HG03196 (cell line): ENCODE measurements around the gene ARAP1.

Experiments
- ATAC-seq: cut with Tn5 transposase; IDR thresholded peaks from one replicate; pipeline ENCODE4 v1.9.1; 2021; ENCODE audit not compliant: unreplicated experiment

The ARAP1 gene

DNA sequence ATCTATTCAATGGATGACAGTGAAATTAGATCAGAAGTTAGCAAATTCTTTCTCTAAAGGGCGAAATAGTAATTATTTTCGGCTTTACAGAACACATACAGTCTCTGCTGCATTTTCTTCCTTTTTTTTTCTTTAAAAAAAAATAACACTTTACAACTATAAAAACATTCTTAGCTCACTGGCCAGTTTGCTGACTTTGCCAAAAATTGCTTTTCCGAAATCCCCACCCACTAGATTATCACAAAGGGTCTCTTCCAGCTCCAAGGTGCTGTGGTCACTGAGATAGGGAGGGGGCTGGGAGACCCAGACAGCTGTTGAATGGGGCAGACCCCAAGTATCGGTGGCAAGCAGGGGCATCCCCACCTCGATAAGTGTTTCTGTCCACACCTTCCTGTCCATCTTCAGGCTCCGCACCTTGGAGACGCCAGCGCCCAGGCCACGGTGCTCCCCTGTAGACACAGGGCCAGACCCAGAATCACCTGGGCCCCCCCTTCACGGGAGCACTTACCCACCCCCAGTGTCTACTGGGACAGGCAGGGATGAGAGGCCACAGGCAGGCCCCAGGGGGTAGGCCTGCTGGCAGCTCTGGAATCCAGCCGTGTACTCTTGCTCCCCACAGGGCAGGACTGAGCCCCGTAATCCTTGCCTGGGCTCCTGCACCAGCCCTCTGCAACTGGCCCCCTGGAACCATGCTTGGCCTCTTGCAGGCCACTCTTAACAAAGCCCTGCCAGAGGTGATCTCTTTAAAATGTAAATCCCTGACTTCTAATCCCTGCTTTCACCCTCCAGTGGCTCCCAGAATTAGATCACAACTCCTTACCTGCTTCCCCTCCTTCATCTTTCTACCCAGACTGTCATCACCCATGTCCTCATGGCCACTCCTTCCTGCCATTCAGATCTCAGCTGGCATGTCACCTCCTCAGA lies 46.5 kb downstream of the ARAP1 start:
- no peak for ATAC-seq

DNA sequence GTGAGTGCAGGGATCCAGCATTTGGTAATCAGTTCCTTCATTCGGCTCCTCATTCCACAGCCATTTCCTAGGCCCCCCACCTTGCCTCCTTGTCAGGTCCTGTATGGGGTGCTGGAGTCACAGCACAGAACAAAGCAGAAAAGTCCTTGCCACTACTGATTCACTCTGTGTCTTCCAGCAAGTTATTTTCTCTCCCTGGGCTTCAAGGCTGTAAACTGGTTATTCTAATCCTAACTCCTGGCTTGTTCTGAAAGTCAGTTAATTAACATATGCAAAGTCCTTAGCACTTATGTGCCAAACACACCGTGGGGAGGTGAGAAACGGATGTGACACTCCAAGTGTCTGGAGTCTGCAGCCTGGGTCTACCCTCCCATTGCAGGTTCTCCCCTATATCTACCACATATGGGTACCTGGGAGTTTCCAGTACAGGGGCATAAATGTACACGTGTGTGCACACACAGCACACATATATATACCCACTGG lies 47.4 kb downstream of the ARAP1 start:
- ATAC-seq: no peak

DNA sequence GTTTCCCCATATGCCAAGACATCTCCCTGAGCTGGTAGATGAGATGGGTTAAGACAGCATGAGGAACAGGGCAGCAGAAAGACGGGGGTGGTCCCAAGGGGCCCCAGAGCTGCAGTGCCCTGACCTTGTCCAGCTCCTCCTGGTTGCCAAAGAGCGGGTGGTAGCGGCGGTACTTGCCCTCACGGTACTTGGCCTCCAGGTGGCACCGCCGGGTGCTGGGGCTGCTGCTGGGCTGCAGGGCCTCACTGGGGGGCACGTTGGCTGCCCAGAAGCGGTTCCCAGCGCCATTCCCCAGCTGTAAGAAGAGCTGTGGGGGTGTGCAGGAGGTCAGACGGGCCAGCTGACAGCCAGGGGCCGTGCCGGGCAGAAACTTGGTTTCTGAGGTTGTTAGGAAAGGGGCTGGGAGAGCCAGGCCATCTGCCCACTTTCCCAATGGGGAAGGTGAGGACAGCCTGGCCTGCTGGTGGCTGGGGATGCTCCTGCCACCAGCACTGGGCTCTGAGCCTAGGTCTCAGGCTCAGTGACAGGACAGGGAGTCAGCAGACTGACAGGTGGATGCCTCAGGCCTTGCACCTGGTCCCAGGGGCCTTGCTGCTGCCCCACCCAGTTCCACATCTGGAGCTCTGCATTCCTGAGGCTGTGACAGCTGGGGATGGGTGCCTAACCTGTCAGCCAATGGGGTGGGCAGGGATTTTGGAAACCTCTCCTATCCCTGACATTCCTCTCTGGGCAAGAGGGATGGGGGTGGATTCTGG lies 48.0 kb downstream of the ARAP1 start:
- no peak for ATAC-seq

DNA sequence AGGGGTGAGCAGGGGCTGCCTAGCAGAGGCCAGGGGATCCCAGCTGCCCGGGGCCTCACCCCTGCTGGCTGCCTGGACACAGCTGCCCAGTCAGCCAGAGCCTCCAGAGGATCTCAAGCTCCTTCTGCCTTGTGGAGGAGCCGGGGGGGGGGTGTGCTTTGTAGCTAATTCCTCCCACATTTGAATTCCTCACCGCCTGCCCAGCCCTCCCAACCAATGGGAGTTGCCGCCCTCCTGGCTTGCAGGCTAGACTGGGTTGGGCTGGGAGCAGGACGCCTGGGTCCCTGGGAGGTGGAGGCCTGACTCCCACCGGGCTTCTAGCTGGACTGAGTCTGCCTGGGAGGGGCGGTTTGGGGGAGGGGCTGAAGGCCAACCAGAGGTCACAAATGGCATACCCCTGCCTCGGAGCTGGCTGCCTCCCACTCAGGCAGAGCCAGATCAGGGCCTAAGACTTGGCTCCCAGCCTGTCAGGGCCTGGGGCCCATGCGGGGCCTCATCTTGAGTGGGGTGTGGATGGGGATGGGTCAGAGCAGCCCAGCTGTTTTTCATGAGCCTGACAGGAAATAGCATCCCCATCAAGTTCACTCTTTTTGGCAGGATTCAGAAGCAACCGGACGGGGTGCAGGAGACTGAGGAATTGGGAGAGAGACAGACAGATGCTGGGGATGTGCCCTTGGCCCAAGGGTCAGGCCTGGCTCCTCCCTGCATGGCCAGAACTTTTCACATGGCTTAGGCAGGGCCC lies 48.8 kb downstream of the ARAP1 start:
- no peak for ATAC-seq

DNA sequence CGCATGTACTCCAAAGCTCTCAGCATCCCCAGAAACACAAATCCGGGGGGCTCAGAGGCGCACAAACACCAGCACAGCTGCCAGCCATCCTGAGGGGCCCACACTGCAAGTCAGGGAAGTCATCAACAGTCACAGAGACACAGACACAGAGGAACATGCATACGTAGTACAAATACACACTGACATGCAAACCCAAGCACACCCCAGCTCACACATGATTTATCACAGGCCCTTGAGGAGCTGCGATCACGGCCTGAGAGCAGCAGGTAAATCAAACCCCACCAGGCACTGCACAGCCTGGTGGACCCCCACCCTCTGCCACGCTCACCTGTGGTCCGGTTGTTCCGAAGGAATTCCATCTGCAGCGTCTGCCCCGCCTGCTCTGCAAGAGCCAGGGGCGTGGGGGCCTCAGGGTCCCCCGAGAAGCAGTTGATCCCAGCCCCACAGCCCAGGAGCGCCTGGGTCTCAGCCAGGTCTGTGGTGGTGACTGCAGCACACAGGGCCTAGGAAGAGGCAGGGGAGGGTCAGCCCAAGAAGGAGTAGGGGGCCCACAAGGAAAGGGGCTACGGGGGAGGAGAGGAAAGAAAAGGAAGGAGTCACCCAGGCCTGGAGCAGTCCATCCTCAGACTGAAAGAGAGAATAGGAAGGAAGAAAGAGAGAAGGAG lies 49.5 kb downstream of the ARAP1 start:
- no peak for ATAC-seq

DNA sequence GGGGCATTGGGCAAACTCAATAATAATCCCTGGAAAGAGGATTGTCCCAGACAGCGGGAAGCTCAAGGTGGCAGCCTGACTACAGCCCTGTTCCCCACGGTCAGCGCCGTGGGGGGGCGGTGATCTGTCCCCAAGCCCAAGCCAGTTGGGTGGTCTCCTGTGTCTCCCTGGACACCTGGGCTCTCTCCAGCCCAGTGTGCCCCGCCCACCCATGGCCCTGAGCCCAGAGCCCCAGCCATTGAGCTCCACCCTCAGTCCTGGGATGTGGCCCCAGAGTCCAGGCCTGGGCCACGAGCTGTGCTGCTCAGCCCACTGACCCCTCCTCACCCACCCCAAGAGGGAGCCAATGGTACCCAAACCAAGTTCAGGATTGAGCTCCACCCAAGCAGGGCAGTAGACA lies 50.1 kb downstream of the ARAP1 start:
- no peak for ATAC-seq

DNA sequence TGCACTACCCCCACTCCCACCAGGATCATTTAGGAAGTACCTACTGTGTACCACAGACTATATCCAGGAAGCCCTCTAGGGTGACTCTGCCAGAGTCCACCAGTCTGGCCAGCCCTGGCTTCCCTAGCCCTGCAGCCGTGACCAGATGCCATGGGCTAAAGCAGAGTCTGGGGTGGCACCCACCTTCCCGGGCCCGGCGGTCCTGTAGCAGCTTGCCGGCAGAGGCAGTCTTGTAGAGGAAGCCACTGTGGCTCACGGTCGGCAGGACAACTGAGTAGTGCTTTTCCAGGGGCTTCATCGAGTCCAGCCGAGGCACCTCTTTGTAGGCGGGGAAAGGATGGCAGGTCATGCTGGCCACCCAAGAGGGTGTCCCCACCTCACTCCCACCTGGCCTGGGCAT lies 50.7 kb downstream of the ARAP1 start:
- no peak for ATAC-seq

DNA sequence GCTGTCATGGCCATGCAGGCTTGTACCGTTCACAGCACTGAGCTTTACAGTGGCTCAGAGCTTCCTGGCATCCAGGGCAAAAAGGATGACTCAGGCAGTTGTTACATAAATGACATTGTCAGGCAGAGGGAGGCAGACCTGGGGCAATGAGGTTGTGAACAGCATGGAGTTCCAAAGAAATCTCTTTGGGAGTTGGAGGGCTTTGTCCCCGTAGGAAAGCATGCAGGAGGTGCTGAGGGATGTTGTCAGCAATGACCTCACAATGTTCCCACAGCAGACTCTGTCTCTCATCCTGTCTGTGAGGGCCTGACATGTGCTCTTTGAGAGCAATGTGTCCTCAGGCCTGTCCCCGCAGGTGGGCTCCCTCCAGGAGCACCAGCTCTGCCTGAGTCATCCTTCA lies 52.1 kb downstream of the ARAP1 start:
- no peak for ATAC-seq

DNA sequence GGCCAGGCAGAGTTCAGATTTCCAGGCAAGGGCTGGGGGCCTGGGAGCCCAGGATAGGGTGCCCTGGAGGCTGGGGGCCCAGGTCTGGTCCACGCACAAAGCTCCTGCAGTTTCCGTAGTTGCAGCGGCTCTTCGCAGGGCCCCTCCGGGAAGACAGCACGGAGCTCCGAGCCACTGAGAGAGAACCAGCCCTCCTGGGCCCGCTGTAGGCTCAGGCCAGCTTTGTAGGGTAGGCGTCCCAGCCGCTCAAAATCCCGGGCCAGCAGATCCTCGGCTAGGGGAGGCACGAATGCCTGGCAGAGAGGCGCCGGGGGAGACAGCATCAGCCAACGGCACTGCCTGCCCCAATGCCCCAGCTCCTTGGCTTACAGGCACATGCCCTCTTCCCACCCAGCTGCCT lies 54.4 kb downstream of the ARAP1 start:
- no peak for ATAC-seq

DNA sequence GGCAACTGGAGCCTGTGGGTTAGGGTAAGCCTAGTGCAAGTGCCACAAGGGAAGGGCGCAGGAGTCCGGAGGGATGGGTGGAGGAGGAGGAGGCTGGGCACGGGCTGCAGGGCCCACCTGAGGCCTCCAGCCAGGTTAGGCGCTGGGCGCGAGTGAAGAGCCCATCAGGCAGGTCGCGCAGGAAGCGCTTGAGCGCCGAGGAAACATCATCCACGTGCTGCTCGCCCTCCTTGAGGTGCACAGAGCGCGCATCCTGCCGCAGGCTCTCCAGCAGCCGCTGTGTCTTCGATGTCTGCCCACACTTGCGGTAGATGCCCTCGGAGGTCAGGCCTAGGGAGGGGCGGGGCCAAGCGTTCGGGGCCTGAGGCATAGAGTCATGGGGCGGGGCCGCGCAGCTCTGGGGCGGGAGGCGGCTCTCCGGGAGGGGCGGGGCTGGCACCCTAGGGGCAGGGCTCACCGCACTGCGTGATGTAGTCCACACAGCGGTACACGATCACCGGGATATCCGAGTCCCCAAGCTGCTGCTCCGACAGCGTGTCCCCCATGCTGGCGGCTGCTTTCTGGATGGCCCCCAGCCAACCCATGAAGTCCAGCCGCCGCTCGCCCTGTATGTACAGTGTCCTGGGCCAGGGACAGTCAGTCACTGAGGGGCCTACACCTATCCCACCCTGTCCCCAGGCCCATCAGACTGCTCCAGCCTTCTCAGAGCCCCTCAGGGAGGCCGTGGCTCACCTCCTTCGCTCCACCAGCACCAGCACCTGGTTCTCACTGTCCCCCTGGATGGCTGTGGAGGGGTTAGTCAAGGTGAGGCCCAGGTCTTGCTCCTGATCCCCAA lies 55.1 kb downstream of the ARAP1 start:
- no peak for ATAC-seq

DNA sequence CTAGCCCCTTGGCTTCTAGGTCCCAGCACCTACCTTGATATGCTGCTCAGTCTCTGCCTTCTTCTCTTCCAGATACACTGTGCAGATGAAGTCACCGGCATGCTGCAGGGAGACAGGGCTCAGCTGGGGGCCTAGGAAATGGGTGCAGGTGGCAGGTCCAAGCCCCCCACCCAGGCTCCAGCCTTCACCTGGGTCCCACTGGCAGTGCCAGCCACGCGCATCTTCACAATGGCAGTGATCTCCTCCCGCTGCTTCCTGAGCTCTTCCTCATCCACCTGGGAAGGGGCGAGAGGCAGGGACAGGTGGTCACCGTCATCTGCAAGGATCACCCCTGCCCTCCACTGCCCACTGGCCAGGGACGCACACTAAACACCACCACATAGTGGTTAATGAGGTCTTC lies 56.9 kb downstream of the ARAP1 start:
- no peak for ATAC-seq

DNA sequence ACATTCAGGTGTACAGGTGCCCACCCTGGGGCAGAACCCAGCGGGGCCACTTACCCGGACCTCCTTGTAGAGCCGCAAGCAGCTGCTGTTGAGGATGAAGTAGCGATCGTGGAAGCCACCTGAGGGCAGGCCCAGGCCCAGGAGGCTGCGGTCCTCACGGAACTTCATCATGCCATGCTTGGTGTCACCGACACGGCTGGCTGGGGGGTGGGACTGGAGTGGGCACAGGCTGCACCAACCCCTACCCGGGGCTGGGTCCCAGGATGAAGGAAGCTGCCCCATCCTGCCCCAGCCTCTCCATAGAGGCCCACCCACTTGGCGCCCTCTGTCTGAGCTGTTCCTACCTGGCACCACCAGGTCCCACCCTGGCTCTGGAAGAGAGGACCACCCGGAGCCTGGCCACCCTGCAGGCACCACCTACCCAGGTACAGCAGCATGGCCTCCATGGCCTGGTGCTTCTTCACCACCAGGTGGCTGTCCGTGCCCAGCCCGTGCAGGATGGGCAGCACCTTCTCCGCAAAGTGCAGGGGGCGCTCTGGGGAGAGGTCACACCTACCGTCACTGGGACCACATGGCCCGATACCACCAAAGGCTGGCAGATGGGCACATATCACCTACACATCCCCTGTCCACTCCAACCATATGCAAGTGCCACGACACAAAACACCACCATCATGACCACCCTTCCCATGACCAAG lies 58.8 kb downstream of the ARAP1 start:
- no peak for ATAC-seq

DNA sequence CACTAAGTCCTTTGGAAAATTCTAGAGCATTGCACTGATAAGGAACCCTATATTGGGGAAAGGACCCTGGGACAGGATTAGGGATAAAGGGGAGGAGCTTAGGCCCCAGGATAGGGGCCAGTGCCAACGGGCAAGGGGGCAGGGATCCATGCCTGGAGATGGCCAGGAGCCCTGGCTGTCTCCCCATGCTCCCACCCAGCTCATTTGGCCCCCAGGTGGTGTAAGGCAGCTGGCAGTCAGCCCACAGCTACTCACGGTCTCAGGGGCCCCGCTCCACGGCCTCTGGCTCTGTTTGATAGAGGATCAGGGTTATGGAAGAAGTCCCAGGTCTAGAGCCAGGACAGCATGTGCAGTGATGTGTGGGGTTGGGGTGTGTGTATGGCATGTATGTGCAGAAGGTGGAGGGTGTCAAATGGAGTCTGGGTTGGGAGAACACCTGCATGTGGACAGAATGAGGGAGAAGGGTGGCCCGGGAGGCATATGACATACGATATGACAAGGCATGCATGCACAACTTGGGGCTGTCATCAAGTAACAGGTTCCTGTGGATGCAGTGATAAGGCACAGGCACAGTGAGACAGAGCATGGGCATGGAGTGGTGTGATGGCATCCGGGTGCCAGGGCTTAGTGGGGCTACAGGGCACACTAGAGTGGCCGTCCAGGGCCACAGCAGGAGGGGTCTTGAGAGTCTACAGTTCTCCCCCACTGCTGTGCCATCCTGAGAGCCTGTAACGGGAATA lies 59.5 kb downstream of the ARAP1 start:
- ATAC-seq: no peak

DNA sequence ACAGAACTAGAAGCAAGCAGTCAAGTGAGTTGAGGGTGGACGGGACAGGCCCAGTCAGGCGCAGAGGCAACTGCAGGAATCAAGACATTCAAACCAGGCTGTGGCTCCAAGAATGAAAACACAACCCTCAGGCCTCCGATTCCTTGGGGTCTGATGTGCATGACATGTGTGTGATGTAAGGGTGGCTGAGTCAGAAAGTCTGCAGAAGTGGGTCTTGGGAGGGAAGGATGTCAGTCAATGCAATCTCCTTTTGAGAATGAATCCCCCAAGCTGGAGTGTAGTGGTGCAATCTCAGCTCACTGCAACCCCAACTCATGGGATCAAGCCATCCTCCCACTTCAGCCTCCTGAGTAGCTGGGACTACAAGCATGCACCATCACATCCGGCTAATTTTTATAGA lies 62.0 kb downstream of the ARAP1 start:
- ATAC-seq: no peak

DNA sequence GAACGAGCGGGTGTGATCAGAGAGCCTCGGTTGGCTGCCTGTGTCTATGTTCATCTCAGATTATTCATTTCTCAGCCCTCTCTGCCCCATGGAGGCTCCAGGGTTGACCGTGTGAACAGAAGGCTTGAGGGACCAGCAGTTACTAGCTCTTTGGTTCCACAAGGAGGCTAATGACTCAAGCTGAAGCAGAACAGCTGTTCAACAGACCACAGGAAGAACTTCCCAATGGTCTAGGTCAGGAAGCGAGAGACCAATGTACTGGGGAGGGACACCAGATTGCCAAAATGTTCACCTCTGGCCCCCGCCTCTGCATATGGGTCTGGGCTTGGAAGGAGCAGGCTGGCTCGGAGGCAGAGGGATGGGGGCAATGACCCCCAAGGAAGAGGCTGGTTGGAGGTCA lies 63.3 kb downstream of the ARAP1 start:
- no peak for ATAC-seq

DNA sequence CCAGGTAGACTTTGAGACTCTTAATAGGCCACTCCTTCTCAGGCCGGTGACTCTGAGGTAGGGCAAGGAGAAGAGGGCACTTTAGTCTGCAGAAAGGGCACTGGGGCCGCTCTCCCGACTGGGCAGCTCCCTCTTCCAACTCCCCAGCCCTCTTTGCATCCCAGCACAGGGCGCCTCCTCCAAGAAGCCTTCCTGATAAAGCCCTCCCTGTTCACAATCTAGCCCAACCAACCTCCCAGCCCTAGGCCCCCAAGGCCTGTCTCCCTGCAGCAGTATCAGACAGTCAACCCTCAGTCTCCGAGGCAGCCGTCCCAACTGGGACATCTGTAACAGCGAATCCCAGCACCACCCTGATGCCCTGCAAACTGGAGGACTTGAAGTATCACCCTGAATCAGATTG lies 63.7 kb downstream of the ARAP1 start:
- ATAC-seq: no peak

DNA sequence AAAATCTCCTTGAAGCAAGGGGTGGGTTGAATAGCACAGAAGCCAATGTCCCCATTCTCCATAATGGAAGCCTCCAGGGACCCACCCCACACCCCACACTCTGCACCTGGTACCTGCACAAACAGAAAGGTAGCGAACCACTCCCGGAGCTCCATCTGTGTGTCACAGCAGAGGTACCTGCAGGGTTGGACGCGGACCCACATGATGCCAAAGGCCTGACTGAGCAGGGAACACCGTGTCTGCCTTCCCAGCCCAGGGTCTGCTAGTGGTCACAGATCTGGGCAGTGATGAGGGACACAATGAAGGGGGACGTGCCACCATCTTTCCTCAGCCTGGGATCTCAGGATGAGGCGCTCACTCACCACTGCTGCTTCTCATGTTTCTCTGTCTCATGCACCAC lies 64.9 kb downstream of the ARAP1 start:
- ATAC-seq: no peak

DNA sequence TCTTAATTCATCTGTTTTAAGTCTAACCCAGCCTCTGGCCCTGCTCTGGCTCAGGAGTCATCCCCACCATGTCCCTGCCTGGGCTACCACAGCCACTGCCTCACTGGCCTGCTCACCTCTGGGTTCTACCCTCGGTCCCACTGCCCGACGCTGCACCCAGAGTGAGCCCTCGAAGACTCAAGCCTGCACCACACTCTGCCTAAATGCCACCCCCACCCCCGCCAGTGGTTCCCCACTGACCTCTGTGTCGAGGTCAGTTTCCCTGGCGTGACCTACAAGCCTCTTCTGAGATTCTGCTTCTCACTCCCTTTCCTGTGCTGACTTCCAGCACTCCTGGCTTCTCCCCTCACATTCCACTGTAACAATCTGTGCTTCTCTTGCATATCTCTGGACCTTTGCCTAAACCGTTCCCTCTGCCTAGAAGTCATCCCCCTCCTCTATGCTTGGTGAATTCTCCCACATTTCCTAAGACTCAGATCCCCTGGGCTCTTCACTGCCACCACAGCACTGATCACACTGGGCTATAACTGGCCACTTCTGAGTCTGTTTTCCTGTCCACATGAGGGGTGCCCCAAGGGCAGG lies 65.5 kb downstream of the ARAP1 start:
- ATAC-seq: no peak
